GM10248 (cell line): ENCODE data around the gene C7orf57.
"Not testable (repeated sequence)": the region's sequence is repeated elsewhere in the genome, so short reads cannot be mapped to it uniquely, and the experiment has no call there.

Source experiments
- CTCF ChIA-PET: fragments of 300-600 bp; sonication (Branson Sonifier 250); formaldehyde crosslinking; extraction: SDS; loops from one replicate; lab custom pipeline; 2021; ENCODE audit warnings: antibody characterized with exemption; lab: Yijun Ruan, JAX
- POLR2A ChIA-PET: fragments of 350-650 bp; sonication (Branson Sonifier 250); formaldehyde crosslinking; extraction: SDS; loops from one replicate; lab custom pipeline; 2020; ENCODE audit warnings: antibody characterized with exemption; lab: Yijun Ruan, JAX
- DNase-seq: peaks from one replicate; pipeline ENCODE4 v3.0.0; 2012; ENCODE audit errors: extremely low spot score
- CTCF ChIP-seq: IDR thresholded peaks from 2 replicates; pipeline ENCODE4 v1.5.1; 2012; ENCODE audit warnings: mild to moderate bottlenecking, low read depth; ENCODE audit errors: extremely low read depth, missing control alignments, control extremely low read depth

C7orf57 gene

DNA sequence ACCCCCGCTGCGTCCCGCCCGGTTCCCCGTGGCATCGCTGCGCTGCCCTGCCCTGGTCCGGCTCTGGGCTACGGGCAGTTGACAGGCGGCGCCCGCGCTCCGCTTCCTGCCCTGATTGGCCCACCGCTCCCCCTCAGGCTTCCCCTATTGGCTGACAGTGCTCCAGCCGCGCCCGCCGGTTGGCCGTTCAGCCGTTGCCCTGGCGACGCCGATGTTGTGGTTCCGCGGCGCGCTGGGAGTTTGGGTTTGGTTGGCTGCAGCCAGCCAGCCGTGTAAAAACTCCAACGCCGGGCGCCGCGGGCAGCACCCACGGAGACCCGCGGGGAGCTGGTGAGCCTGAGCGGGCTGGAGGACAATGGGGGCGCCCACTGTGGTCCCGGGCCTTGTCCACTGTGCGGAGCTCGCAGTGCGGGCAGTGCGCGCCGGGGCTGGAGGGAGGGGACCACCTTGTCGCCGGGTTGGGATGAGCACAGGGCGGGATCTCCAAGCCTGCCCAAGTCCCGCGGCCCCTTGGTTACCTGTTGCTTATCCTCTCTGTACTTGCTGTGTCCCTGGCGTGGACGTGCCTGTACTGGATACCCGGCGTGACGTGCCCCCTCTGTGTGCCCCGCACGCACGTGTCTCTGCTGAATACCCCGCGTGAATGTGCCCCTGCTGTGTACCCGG lies at the start of gene C7orf57:
C7orf57 (plus strand) TSS at position 243 of the 666 bp plus-strand sequence. CDS start 766 bp downstream, outside the sequence.
- CTCF ChIA-PET, result no interaction called here
- TF ChIP-seq CTCF, result no peak
- POLR2A ChIA-PET, result no interaction called here
- peak; percentile 93 for DNase-seq

GRCh38 chr7:47988496-47989386 lies 46.6 kb upstream of the C7orf57 start:
- no peak for DNase-seq
- ChIA-PET CTCF (interaction anchor here (0.8 to 3.2 kb wide), 11 partner anchors 9 to 121 kb away, joined by 3 to 33 read pairs (median 5); partner anchors contain the start of genes HUS1 and PKD1L1), POLR2A (no interaction called here)
- no peak for TF ChIP-seq CTCF

- DNase-seq, POLR2A ChIA-PET: not testable (repeated sequence)
- CTCF ChIA-PET, result interaction anchor here (1.3 to 3.2 kb wide), 9 partner anchors 8 to 121 kb away, joined by 3 to 88 read pairs (median 13); partner anchors contain the start of genes HUS1 and PKD1L1
Observed at GRCh38 chr7:47989607-47990400, 45.5 kb upstream of the C7orf57 start.

DNA sequence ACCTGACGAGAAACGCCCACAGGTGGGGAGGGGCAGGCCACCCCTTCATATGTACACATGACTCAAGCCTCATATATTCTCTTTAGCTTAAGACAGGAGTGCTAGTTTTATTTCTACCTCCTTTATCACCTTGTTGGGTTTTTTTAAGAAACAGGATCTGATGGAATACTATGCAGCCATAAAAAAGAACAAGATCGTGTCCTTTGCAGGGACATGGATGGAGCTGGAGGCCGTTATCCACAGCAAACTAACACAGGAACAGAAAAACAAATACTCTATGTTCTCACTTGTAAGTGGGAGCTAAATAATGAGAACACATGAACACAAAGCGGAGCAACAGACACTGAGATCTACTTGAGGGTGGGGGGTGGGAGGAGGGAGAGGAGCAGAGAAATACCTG lies 44.8 kb upstream of the C7orf57 start:
- no peak for DNase-seq
- ChIA-PET CTCF (interaction anchor here (1.1 to 2.5 kb wide), 12 partner anchors 8 to 164 kb away, joined by 3 to 88 read pairs (median 10); partner anchors contain the start of gene PKD1L1), POLR2A (no interaction called here)
- no peak for TF ChIP-seq CTCF

GRCh38 chr7:47991270-47991669 lies 44.1 kb upstream of the C7orf57 start:
- DNase-seq, result no peak
- TF ChIP-seq CTCF, result no peak
- POLR2A ChIA-PET, result no interaction called here
- CTCF ChIA-PET, result interaction anchor here (0.6 to 2.5 kb wide), 27 partner anchors 8 to 164 kb away, joined by 3 to 88 read pairs (median 5); partner anchors contain the start of genes PKD1L1 and SUN3

DNA sequence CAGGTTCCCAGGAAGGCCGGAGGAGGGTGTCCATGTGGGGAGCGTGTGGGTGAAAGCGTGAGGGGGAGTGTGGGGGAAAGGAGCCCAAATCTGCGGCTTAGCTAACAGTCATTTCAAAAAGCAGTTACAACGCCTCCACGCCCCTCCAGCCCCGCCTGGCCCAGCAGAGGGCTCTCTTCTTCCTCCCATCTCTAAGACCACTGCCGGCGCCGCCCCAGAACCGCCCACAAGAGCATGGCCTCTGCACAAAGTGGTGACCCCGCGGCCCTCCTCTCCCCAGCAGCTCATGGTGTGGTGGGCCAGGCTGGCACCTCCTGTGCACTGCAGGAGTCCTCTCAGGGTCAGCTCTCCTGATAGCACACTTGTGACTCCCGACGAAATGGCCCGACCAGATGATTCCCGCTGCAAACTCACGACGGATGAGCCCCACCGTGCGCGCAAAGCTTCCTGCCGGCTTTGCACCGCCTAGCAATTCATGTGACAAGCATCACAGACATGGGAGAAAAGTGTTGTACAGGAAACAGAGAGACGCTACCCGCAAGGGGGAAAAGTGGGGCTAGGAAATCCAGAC lies 43.5 kb upstream of the C7orf57 start:
- peak; percentile 92 for DNase-seq
- POLR2A ChIA-PET, result interaction anchor here (0.6 kb wide), 1 partner anchor 531 kb away, joined by 3 read pairs; no protein-coding TSS in a partner anchor
- CTCF ChIA-PET, result interaction anchor here (0.6 to 2.5 kb wide), 27 partner anchors 9 to 163 kb away, joined by 3 to 88 read pairs (median 5); partner anchors contain the start of gene SUN3
- TF ChIP-seq CTCF, result peak; percentile 80
